Stimulated activated memory B cell treated with anti-CD40 and anti-IgM and Interleukin-4, amounts not matched to agents 10 μg/mL and 1 μg/mL and 100 μg/mL, for 72 hours (primary cell): Measurements from ENCODE around the gene STK24.

ENCODE experiments used
- ATAC-seq: fragments of 150-1000 bp; cut with Tn5 transposase; 2 replicates; pipeline ENCODE4 v1.10.0; 2021
- H3K27ac Mint-ChIP-seq: one replicate; pipeline ENCODE4 v1.8.0; 2022; ENCODE audit warnings: mild to moderate bottlenecking, mixed read lengths
- H3K27me3 Mint-ChIP-seq: one replicate; pipeline ENCODE4 v1.8.0; 2022; ENCODE audit warnings: mixed read lengths
- H3K36me3 Mint-ChIP-seq: one replicate; pipeline ENCODE4 v1.8.0; 2022; ENCODE audit warnings: mixed read lengths
- H3K4me1 Mint-ChIP-seq: one replicate; pipeline ENCODE4 v1.8.0; 2022; ENCODE audit warnings: mixed read lengths
- H3K4me3 Mint-ChIP-seq: one replicate; pipeline ENCODE4 v1.8.0; 2022; ENCODE audit warnings: mild to moderate bottlenecking, moderate library complexity, mixed read lengths
- H3K9me3 Mint-ChIP-seq: one replicate; pipeline ENCODE4 v1.8.0; 2022; ENCODE audit warnings: mixed read lengths

Gene STK24

DNA sequence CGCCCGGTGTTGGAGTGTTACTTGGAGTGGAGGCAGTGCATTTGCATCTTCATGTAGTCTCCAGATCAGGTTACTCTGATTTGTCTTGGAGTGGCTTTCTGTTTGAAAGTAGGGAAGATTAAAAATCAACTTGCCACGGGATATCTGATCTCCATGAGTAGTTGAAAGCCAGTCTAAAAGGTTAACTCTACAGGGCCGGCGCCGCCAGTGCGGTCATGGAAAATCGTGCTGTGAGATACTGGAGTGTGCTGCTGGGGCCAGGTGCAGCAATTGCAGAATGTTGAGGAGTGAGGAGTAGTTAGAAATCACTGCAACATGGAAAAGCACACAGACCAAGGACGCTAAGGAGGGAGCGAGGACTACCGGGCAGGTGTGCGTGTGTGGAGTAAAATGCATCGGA, 175.0 kb downstream of the STK24 start:
- no peak for ATAC-seq
- Mint-ChIP-seq H3K36me3 (no peaks in the 10 kb centered on the region), H3K27ac (no peak overlapping the region), H3K4me1 (no peaks in the 10 kb centered on the region), H3K27me3 (peaks cover 5% of the 10 kb centered on the region), H3K9me3 (no peaks in the 10 kb centered on the region), H3K4me3 (no peak overlapping the region)

DNA sequence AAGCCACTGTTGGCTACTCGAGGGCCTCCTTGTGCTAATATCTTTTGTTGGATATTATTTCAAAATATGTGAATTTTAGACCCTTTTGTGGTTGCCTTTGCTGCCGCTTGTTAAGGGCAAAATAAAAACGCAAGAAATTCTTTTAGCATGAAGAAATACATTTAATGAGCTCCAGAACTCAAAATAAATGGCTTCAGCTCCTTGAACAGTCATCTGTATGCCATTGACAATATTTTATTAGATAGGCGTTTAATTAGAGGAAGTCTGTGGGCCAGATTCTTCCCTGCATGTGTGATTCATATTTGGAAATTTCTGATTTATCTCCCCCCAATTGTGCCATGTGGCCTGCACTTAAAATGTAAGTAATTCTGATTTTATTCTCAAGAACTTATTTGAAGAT, 177.2 kb downstream of the STK24 start:
- no peak overlapping the region for H3K4me3 Mint-ChIP-seq
- H3K27ac Mint-ChIP-seq: no peak overlapping the region
- H3K27me3 Mint-ChIP-seq: peaks cover 12% of the 10 kb centered on the region
- no peaks in the 10 kb centered on the region for H3K4me1 Mint-ChIP-seq
- no peaks in the 10 kb centered on the region for H3K9me3 Mint-ChIP-seq
- no peaks in the 10 kb centered on the region for H3K36me3 Mint-ChIP-seq
- no peak for ATAC-seq

GRCh38 chr13:98398581-98398980, 178.3 kb downstream of the STK24 start:
- no peaks in the 10 kb centered on the region for H3K9me3 Mint-ChIP-seq
- H3K27me3 Mint-ChIP-seq: peaks cover 10% of the 10 kb centered on the region
- no peak overlapping the region for H3K27ac Mint-ChIP-seq
- no peaks in the 10 kb centered on the region for H3K36me3 Mint-ChIP-seq
- H3K4me3 Mint-ChIP-seq: no peak overlapping the region
- no peak for ATAC-seq
- H3K4me1 Mint-ChIP-seq: no peaks in the 10 kb centered on the region

GRCh38 chr13:98397861-98398260, 179.0 kb downstream of the STK24 start:
- H3K36me3 Mint-ChIP-seq: no peaks in the 10 kb centered on the region
- H3K9me3 Mint-ChIP-seq: no peaks in the 10 kb centered on the region
- no peak overlapping the region for H3K27ac Mint-ChIP-seq
- ATAC-seq: no peak
- H3K27me3 Mint-ChIP-seq: peaks cover 10% of the 10 kb centered on the region
- no peak overlapping the region for H3K4me3 Mint-ChIP-seq
- H3K4me1 Mint-ChIP-seq: no peaks in the 10 kb centered on the region

DNA sequence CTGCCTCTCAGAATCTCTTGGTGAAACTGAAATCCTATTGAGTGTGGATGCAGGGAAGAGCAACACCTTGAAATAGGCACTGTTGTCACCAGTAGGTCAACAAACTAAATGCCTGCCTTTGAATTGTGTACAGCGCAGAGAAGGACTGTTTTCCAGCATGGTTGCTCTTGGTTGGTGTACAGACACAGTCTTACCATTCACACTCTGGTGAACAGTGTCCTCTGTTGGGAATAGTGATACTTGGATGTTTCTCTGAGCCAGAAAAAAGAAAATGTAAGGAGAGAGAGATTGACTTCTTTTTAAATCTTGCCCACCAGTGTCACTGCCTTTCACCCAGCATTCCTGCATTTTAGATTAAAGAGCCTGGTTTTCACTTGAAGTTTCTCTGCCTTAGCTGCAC, 179.7 kb downstream of the STK24 start:
- H3K4me3 Mint-ChIP-seq: no peak overlapping the region
- H3K9me3 Mint-ChIP-seq: no peaks in the 10 kb centered on the region
- ATAC-seq: no peak
- peaks cover 10% of the 10 kb centered on the region for H3K27me3 Mint-ChIP-seq
- H3K27ac Mint-ChIP-seq: no peak overlapping the region
- no peaks in the 10 kb centered on the region for H3K36me3 Mint-ChIP-seq
- no peaks in the 10 kb centered on the region for H3K4me1 Mint-ChIP-seq

DNA sequence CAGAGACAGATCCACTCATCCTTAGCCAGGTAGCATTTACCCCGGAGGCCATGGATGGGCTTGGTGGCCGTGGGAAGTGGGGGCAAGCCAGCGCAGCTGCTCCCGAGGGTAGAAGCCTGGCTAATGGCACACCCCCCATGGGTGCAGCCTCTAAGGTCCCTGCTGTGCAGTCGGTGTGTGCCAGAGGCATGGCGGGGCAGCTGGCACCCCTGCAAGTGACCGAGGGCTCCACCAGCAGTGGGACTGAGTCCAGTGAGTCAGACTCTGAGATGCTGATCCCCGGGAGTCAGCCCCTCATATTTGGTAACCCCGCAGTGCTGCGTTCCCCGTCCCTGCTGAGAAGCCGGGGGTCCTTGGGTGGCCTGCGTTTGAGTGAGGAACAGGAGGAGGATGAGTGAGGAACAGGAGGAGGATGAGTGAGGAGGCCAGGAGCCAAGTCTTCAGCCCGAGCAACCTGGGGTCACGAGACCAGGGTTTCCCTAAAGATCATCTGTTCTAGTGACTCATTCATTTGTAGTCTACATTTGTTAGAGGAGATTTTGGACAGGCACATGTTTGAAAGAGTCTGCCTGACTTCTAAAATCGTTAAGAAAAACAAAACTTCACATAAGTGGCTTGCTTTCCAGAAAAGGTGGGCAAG, 180.7 kb downstream of the STK24 start:
- Mint-ChIP-seq H3K4me3 (no peak overlapping the region), H3K9me3 (no peaks in the 10 kb centered on the region), H3K27me3 (peaks cover 10% of the 10 kb centered on the region), H3K4me1 (no peaks in the 10 kb centered on the region), H3K27ac (no peak overlapping the region), H3K36me3 (no peaks in the 10 kb centered on the region)
- no peak for ATAC-seq
